NCI-H524 (cell line): ENCODE data around the gene CCDC85C.
"Not testable (repeated sequence)": the region's sequence is repeated elsewhere in the genome, so short reads cannot be mapped to it uniquely, and the experiment has no call there.

Experiments
- DNase-seq, 2 experiments: peaks; one replicate each; lab custom pipeline; 2025; lab: John Stamatoyannopoulos, UW

Gene CCDC85C

DNA sequence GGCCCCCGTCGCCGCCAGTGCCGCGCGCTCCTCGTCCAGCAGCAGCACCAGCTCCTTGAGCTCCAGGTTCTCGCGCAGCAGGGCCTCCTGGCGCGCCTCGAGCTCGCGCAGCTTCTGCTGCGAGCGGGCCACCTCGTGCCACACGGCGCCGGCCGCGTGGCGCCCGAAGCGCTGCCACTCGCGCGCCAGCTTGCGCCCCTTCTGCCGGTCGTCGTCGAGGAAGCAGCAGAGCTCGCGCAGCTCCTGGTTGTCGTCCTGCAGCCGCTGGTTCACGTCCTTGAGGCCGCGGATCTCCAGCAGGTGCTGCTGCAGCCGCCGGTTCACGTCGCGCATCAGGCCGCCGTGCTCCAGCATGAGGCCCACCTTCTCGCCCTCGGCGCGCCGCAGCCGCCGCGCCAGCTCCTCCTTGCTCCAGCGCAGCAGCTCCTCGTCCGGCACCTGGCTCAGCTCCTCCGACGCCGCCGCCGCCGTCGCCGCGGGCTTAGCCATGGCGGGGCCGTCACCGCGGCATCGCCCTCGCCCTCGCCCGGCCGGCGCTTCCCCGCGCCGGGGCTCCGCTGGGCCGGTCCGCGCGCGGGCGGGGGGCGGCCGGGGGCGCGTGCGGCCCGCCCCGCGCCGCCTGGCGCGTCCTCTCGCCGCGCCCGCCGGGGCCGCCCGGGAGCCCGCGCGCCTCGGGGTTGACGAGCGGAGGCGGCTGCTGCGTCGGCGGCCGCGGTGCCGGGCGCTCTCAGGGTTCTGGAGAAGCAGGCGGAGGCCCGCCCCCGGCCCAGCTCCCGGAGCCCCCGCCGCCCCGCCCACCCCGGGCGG is at the start of gene CCDC85C:
TSS of gene CCDC85C (minus strand) at position 737 of the 807 bp plus-strand sequence. CDS start at position 489, 248 bp downstream.
- peak; percentile 44 to 60 for DNase-seq

DNA sequence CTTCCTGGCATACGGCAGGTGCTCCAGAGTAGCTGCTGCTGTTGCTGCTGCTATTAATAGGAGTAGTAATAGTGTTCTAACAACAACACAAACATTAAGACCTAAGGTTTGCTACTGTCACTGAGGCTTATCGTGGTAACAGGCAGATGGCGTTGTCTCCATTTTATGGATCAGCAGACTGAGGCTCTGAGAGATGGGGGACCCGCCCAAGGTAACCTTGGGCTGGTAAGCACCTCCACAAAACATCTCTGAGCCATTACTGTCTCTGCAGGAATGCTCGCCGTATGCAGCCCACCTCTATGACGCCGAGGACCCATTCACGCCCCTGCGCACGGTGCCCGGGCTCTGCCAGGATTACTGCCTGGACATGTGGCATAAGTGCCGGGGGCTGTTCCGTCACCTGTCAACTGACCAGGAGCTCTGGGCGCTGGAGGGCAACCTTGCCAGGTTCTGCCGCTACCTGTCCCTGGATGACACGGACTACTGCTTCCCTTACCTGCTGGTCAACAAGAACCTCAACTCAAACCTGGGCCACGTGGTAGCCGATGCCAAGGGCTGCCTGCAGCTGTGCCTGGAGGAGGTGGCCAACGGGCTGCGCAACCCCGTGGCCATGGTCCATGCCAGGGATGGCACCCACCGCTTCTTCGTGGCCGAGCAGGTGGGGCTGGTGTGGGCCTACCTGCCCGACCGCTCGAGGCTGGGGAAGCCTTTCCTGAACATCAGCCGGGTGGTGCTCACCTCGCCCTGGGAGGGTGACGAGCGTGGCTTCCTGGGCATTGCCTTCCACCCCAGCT is 48.1 kb upstream of the CCDC85C start:
- no peak for DNase-seq

DNA sequence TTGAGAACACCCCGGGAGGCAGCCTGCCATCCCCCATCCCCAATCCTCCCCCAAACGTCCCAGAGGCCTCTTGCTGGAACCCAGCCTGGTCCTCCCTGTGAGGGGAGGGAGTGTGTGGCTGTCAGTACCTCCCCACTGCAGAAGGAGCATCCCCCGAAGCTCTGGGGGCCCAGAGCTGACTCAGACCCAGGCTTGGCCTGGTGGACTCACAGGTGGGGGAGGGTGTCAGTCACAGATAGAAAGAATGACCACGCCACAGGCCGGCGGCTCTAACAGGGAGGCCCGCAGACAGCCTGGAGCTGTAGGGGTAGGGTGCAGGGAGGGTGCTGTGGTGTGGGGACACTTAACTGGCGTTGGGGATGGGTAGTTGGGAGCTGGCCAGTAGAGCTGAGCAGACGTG is 46.2 kb upstream of the CCDC85C start:
- no peak for DNase-seq

GRCh38 chr14:99649643-99650042 is 45.6 kb upstream of the CCDC85C start:
- no peak for DNase-seq

DNA sequence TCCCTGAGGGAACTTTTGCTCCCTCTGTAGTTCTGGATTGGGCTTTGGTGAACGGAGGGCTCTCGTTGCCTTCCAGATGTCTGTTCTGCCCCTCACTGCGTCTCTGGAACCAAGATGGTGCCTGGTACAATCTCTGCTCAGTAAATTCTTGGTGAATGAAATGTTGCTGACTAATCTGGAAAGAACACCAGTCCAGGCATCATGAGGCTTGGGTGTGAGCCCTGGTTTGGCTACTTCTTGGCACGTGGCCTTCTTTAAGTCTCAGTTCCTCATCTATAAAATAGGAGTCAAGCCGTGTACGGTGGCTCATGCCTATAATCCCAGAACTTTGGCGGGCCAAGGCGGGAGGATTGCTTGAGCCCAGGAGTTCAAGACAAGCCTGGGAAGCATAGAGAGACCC is 45.2 kb upstream of the CCDC85C start:
- DNase-seq: no peak

- no peak for DNase-seq
Measured at GRCh38 chr14:99648027-99648784, 44.2 kb upstream of the CCDC85C start.

DNA sequence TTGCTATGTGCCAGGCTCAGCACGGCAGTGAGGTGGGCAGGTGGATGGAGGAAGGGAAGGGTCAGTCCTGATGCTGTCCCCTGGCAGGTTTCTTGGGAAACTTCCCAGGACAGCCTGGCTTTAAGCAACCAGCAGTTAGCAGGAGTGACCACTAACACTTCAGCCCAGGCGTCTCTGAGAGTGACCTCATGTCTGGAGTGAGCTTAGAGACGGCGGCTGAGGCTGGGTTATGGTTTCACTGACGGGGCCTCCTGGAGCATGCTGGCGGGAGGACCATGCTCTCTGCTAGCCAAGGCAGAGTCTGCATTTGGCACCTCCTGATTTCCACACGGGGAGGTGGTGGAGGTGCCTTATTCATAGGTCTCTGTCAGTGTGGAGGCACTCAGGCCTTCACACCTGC is 43.4 kb upstream of the CCDC85C start:
- DNase-seq: no peak

DNA sequence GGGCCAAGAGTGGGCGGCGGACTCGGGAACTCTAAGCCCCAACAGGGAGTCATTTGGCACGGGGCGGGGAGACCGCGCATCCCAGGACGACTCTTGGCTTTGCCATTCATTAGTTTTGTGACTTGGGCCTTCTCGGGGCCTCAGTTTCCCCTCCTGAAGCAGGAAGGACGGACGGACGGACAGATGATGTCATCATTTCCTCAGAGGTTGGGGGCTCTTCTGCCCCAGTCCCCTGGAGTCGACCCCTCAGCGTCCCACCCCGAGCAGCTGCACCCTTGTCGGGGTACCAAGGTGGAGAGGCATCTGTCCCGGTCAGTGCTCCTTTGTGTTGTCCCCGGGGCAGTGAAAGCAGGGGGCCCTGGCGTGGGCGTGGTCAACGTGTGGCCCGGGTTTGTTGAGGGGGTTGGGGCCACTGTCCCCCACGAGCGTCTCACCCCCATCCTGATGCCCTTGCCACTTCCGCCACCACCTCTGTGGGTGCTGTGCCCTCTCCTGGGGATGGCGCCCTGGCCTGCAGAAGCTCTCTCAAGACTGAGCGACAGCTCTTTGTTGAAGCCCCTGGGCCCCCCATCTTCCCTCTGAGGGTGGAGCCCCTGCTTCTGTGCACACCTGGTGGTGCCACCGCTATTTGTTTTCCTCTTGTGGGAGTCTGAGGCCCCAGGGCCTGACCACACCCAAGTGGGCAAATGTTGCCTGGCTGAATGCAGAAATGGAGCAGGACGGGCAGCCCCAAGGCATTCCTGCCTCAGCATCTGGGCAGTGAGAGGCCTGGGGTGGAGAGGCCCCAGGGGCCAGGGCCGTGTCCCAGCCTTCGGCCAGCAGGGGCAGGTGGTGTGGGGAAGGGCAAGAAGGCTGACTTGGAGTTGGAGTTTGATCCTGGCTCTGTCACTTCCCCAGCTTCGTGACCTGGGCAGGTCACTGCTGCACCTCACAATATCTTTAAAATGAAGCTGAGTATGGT is 41.8 kb upstream of the CCDC85C start:
- DNase-seq: no peak

- no peak for DNase-seq
Measured at GRCh38 chr14:99644723-99645544, 40.9 kb upstream of the CCDC85C start, which contains the start of gene HHIPL1. Gene HHIPL1, plus strand, starts transcription at chr14:99645129. Its CDS starts 79 bp downstream, at chr14:99645208.

GRCh38 chr14:99644035-99644587 is 40.1 kb upstream of the CCDC85C start:
- no peak for DNase-seq

- no peak for DNase-seq
Measured at GRCh38 chr14:99643343-99643742, 39.3 kb upstream of the CCDC85C start.

GRCh38 chr14:99642771-99643170 is 38.8 kb upstream of the CCDC85C start:
- DNase-seq: not testable (repeated sequence)

DNA sequence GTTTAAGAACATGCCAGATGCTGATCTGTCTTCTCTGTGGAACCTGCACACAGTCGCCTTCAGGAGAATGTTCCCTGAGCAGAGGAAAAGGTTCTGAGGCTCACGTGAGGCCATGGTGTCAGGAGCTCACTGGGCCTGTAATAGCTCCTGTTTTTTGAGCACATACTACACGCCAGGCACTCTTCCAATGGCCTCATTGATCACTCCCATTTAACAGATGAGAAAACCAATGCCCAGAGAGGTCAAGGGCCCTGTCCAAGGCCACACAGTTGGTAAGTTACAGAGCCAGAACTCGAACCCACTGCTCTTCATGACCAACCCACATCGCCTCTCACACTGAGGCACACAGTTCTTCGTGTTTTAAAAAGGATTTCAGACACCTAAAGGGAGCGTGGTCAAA is 33.6 kb upstream of the CCDC85C start:
- no peak for DNase-seq

- no peak for DNase-seq
Measured at GRCh38 chr14:99636487-99636886, 32.5 kb upstream of the CCDC85C start.

DNA sequence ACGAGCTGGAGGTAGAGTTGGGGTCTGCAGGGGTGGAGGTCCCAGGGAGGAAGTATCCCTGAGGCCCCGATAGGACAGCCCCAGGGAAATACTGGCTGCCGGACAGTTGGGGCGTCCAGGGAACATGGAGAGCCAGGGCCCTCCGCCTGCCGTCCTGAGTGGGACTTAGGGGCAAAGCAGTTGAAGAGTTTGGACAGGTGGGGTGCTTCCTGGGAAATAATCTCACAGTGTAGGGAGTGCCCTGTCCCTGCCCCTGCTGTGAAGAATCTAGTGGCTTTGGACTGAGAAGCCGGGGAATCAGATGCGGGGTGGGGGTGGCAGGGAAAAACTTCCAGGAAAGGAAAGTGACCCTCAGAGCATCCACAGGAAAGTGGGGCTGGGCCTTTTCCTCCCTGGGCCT is 31.1 kb upstream of the CCDC85C start:
- no peak for DNase-seq

GRCh38 chr14:99634443-99634842 is 30.4 kb upstream of the CCDC85C start:
- DNase-seq: no peak

DNA sequence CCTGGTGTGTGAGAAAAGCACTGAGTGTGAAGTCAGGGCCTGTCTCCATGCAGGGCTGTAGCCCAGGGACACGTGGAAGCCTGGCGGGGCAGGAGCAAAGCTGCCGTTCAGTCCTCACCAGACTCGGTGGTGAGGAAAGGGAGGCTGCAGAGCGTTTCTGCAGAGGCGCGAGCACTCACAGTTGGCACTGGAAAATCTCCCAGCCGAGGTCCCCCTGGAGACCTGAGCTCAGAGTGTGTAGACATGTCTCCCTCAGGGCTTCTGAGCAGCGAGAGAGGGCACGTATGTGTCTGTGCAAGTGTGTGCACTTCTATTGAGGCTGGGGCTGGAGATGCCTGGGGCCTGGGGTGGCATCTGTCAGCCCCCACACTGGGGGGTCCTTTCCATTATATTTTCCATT is 29.9 kb upstream of the CCDC85C start:
- no peak for DNase-seq

- no peak for DNase-seq
Measured at GRCh38 chr14:99633141-99633540, 29.1 kb upstream of the CCDC85C start.

- no peak for DNase-seq
Measured at GRCh38 chr14:99632410-99633035, 28.5 kb upstream of the CCDC85C start.

DNA sequence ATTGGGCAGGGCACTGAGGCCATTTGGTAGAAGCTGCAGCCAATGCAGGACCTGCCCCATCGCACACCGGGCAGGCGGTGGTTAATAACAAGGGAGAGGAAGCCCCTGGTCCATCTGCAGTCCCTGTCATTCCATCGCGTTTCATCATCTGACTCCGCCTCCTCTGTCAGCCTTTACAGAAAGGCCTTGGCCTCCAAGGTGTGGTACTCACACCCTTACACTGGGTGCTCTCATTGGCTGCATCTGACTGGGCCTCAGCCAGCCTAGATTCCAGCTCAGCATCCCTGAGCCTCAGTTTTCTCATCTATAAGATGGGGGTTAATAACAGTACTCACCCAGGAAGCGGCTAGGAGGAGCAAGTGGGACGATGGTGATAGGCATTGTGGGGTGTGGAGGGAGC is 26.2 kb upstream of the CCDC85C start:
- no peak for DNase-seq
